PC-9 (cell line): Measurements from ENCODE around the gene GMCL2.

ENCODE experiments used
- EZH2 ChIP-seq: fragments of 200-600 bp; sonication (generic); IDR thresholded peaks from 2 replicates; pipeline ENCODE4 v1.8.0; 2017; ENCODE audit warnings: antibody characterized with exemption, low read depth
- TF ChIP-seq, protein P1 (sequence below): fragments of 200-600 bp; sonication (generic); conservative IDR thresholded peaks from 2 replicates; pipeline ENCODE4 v1.6.1; 2017; ENCODE audit warnings: mixed run types, antibody characterized with exemption, mild to moderate bottlenecking, moderate library complexity

DNA sequence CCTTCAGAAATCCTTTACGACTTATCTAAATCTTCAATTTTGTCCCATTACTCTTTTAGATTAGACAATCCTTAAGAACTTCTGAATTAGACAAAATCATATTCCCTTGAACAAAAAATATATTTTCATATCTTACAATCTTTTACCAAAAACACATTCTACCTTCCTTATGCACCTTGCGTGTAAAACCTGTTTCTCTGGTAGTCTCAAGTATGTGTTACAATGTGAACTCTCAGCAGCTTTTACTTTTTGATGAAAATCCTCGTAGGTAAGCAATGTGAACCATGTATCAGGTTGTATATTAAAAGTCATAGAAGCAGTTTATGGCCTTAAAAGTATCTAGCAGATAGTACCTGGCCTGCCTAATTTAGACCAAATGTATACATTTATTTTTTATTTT, 12.7 kb downstream of the GMCL2 start:
- TF ChIP-seq, protein P1, sequence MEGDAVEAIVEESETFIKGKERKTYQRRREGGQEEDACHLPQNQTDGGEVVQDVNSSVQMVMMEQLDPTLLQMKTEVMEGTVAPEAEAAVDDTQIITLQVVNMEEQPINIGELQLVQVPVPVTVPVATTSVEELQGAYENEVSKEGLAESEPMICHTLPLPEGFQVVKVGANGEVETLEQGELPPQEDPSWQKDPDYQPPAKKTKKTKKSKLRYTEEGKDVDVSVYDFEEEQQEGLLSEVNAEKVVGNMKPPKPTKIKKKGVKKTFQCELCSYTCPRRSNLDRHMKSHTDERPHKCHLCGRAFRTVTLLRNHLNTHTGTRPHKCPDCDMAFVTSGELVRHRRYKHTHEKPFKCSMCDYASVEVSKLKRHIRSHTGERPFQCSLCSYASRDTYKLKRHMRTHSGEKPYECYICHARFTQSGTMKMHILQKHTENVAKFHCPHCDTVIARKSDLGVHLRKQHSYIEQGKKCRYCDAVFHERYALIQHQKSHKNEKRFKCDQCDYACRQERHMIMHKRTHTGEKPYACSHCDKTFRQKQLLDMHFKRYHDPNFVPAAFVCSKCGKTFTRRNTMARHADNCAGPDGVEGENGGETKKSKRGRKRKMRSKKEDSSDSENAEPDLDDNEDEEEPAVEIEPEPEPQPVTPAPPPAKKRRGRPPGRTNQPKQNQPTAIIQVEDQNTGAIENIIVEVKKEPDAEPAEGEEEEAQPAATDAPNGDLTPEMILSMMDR: no peak
- TF ChIP-seq EZH2: no peak
